ENCODE measurements around the gene TMEM134.

DNA sequence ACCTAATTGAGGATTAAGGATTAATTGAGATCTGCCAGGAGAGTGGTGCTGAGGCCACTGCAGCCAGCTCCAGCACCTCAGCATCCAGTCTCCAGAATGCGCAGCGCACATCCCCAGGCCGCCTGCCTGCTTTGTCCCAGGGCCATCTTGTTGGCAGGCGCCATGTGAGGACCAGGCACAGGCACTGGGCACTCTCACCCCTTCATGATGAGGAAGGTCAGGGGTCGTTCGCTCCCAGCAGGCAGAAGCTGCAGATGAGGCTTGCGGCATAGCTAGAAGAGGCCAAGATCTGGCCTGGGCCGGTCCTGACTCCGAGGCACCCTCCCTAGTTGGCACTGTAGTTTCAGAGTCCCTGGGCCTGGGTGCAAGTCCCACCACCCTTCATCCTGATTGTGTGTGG lies 47.8 kb upstream of the TMEM134 start:
- TF ChIP-seq POLR2A (IDR thresholded peaks at IDR 0.05) = no peak
- TF ChIP-seq, protein P1, sequence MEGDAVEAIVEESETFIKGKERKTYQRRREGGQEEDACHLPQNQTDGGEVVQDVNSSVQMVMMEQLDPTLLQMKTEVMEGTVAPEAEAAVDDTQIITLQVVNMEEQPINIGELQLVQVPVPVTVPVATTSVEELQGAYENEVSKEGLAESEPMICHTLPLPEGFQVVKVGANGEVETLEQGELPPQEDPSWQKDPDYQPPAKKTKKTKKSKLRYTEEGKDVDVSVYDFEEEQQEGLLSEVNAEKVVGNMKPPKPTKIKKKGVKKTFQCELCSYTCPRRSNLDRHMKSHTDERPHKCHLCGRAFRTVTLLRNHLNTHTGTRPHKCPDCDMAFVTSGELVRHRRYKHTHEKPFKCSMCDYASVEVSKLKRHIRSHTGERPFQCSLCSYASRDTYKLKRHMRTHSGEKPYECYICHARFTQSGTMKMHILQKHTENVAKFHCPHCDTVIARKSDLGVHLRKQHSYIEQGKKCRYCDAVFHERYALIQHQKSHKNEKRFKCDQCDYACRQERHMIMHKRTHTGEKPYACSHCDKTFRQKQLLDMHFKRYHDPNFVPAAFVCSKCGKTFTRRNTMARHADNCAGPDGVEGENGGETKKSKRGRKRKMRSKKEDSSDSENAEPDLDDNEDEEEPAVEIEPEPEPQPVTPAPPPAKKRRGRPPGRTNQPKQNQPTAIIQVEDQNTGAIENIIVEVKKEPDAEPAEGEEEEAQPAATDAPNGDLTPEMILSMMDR (IDR thresholded peaks at IDR 0.05) = no peak
